Esophagus muscularis mucosa (tissue), 4 donors: Measurements from ENCODE around the gene PKP2. TPM values are rescaled to one million over a fixed set of nuclear protein-coding genes. Genes with fewer than 3 reads are reported as not detected.
A peak's percentile ranks its signal among the peaks of the same experiment; 100 is the strongest.

ENCODE experiments used
- DNase-seq: peaks from one replicate; pipeline ENCODE4 v3.0.0-alpha.2; 2017; ENCODE audit errors: extremely low spot score
- H3K27ac ChIP-seq, 4 donors: fragments of 200-600 bp; sonication (generic); replicated peaks in 1 of 4; 1 replicate in 3 of 4; 2 replicates in 1 of 4; pipeline ENCODE4 v1.5.1; 2016 to 2019; ENCODE audit warnings: mild to moderate bottlenecking in 1 of 4
- H3K27me3 ChIP-seq, 4 donors: fragments of 200-600 bp; sonication (generic); one replicate each; pipeline versions ENCODE4 v1.5.1 to v1.6.0; 2016 to 2019
- H3K36me3 ChIP-seq, 4 donors: fragments of 200-600 bp; sonication (generic); one replicate each; pipeline ENCODE4 v1.5.1; 2016 to 2019
- H3K4me1 ChIP-seq, 4 donors: fragments of 200-600 bp; sonication (generic); one replicate each; pipeline ENCODE4 v1.5.1; 2016 to 2019
- H3K4me3 ChIP-seq, 4 donors: fragments of 200-600 bp; sonication (generic); 1 replicate in 2 of 4; 2 replicates in 2 of 4; pipeline ENCODE4 v1.5.1; 2016 to 2019; ENCODE audit warnings: mild to moderate bottlenecking in 4 of 4, moderate library complexity in 1 of 4
- H3K9me3 ChIP-seq, 4 donors: fragments of 200-600 bp; sonication (generic); 1 replicate in 3 of 4; 2 replicates in 1 of 4; pipeline ENCODE4 v1.5.1; 2016 to 2019
- EP300 ChIP-seq: sonication (generic); formaldehyde crosslinking; IDR thresholded peaks from one replicate; pipeline ENCODE4 v1.6.1; 2017; ENCODE audit warnings: antibody characterized with exemption
- POLR2A ChIP-seq: fragments of 450-650 bp; IDR thresholded peaks from one replicate; pipeline ENCODE4 v1.6.1; 2017; ENCODE audit warnings: antibody characterized with exemption, moderate library complexity, mild to moderate bottlenecking, low read depth
- POLR2AphosphoS5 ChIP-seq, 2 donors: sonication (generic); formaldehyde crosslinking; IDR thresholded peaks; one replicate each; pipeline ENCODE4 v1.6.1; 2017; ENCODE audit warnings: antibody characterized with exemption in 2 of 2
- WGBS: methylation state at CpG from one replicate; pipeline ENCODE4 v1.1.5; 2018; 5-methylcytosine and 5-hydroxymethylcytosine counted together
- intact Hi-C: fragments of 100-400 bp; cut with DNase I; formaldehyde crosslinking; loops from one replicate; pipeline ENCODE4 v1.15.1; 2023
- total RNA-seq, 4 donors: library from RNA; depleted of rRNA; stranded (reverse); fragments of >200 nt; gene quantifications; one replicate each; pipeline versions ENCODE4 v1.1.0 to v1.2.1, GENCODE V29; 2016
- TF ChIP-seq, protein P1 (sequence below), 3 experiments: fragments of 200-600 bp in 2 of 3; fragments of 450-650 bp in 1 of 3; sonication (generic) in 2 of 3; IDR thresholded peaks; one replicate each; pipeline ENCODE4 v1.5.1; 2017 to 2019; ENCODE audit warnings: antibody characterized with exemption in 3 of 3, mild to moderate bottlenecking in 2 of 3, moderate library complexity in 1 of 3

PKP2 gene
- 1 to 10 TPM; 1.2 to 1.5 (median 1.3) TPM for total RNA-seq

DNA sequence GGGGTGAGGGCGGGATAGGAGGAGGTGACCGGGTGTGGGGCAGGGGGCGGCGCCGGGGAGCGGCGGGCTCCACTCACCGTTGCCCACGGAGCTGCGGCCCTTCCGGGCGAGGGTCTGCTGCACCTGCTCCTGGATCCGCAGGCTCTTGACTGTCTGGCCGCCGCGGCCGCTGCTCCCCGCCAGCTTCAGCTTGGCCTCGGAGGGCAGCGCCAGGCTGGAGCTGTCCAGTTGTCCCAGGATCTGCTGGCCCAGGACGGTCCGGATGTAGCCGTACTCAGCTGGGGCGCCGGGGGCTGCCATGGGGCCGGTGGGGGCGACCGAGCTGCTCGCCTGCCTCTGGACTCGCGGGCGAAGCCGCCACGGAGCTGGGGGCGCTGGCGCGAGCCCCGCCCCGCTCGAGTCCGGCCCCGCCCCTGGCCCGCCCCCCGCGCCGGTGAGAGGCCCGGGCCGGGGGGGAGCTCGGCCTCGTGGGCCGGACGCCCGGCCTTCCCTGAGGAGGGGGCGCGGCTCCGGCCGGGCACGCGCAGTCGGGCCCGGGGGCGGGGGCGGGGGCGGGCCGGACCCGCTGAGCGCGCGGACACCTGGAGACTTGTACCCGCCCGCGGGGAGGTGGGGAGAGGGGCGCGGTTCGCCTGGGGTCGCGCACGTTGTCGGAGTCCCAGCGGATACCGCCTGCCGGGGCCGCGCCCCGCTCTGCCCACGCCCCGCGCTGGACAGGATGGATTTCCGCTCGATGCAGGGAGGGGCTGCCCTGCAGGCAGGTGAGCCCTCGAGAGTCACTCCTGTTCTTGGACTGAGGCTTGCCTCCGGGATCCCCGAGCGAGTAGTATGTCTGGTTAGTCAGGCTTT, at the start of gene PKP2:
TSS of gene PKP2 (minus strand) at position 346 of the 849 bp plus-strand sequence. CDS start at position 300, 46 bp downstream.
- Histone ChIP-seq H3K27ac (no peak within 1 kb of the TSS), H3K27me3 (peaks cover 0 to 60% (median 20%) of the 10 kb centered on the region in 4 donors), H3K4me3 (peak within 1 kb of the TSS; percentile 59 to 69 (median 60)), H3K4me1 (peaks cover 9 to 22% (median 17%) of the 10 kb centered on the region in 4 donors), H3K9me3 (no peaks in the 10 kb centered on the region), H3K36me3 (no peaks in the 10 kb centered on the region)
- intact Hi-C loops: no loop called here
- DNase-seq: no peak
- no peak for TF ChIP-seq EP300
- TF ChIP-seq, protein P1, sequence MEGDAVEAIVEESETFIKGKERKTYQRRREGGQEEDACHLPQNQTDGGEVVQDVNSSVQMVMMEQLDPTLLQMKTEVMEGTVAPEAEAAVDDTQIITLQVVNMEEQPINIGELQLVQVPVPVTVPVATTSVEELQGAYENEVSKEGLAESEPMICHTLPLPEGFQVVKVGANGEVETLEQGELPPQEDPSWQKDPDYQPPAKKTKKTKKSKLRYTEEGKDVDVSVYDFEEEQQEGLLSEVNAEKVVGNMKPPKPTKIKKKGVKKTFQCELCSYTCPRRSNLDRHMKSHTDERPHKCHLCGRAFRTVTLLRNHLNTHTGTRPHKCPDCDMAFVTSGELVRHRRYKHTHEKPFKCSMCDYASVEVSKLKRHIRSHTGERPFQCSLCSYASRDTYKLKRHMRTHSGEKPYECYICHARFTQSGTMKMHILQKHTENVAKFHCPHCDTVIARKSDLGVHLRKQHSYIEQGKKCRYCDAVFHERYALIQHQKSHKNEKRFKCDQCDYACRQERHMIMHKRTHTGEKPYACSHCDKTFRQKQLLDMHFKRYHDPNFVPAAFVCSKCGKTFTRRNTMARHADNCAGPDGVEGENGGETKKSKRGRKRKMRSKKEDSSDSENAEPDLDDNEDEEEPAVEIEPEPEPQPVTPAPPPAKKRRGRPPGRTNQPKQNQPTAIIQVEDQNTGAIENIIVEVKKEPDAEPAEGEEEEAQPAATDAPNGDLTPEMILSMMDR (IDR thresholded peaks at IDR 0.05): no peak
- TF ChIP-seq POLR2A: no peak
- no peak for TF ChIP-seq POLR2AphosphoS5 (IDR thresholded peaks at IDR 0.05)
- WGBS: no CpG with 5 or more reads among the region's 94 CpGs

DNA sequence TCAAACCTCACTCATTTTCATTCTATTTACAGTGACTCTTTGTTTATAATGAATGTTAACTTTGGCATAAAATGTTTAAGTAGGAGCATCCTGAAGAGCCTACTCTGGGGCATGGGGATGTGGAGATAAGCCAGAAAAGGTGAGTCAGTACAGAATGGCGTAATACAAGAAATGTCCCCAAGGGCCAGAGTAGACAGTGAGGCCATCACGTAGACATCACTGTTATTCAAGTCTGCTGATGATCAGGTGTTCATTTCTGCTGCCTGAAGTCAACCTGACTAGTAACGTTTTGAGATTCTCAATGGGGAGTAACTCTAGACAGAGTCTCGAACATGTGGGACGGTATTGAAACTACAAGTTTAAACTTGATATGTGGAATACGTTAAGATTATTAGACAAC, 47.6 kb upstream of the PKP2 start:
- TF ChIP-seq, protein P1 (IDR thresholded peaks at IDR 0.05): no peak
- 79% methylated on average over 6 of the region's 6 CpGs for WGBS
- Histone ChIP-seq H3K4me1 (no peaks in the 10 kb centered on the region), H3K27me3 (no peaks in the 10 kb centered on the region), H3K36me3 (no peaks in the 10 kb centered on the region), H3K4me3 (no peak overlapping the region), H3K9me3 (no peaks in the 10 kb centered on the region), H3K27ac (no peak overlapping the region)
- no peak for DNase-seq
- intact Hi-C loops: no loop called here

DNA sequence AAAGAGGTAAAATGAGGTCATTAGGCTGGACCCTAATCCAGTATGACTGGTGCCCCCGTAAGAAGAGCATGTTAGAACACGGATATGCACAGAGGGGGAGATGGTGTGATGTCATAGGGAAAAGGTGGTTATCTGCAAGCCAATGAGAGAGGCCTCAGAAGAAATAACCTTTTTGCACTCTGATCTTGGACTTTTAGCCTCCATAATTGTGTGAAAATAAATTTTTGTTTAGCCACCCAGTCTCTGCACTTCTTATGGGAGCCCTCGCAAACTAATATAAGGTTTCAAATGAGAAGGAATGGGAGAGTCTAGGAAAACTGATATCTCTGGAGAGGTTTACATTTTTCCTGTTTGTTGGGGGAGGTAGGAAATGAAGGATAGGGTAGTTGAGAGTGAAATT, 43.2 kb upstream of the PKP2 start:
- WGBS: 73% methylated on average over 3 of the region's 3 CpGs
- no peaks in the 10 kb centered on the region for H3K36me3 ChIP-seq
- intact Hi-C loops: no loop called here
- no peak overlapping the region for H3K27ac ChIP-seq
- H3K4me1 ChIP-seq: no peaks in the 10 kb centered on the region
- DNase-seq: peak; percentile 57
- TF ChIP-seq POLR2A: no peak
- TF ChIP-seq POLR2AphosphoS5 (IDR thresholded peaks at IDR 0.05): no peak
- no peak overlapping the region for H3K4me3 ChIP-seq
- H3K27me3 ChIP-seq: no peaks in the 10 kb centered on the region
- no peaks in the 10 kb centered on the region for H3K9me3 ChIP-seq

DNA sequence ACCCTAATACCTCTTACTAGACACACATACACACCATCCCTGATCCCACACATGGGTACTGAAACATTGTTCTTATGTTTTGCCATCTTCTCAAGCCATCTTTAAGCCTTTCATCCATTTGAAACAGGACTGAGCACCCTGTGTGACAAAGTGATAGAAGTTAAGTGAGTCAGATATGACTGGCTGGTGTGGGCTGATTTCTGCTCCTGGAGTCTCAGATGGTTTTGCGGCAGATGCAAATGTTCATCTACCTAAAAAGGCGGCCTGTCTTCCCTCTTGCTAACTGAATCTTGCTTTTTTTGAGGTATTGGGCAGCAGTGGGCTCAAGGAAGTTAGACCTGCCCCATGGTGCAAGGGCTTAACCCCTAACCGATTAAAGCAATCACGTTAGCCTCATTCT, 30.4 kb upstream of the PKP2 start:
- no peak overlapping the region for H3K4me3 ChIP-seq

DNA sequence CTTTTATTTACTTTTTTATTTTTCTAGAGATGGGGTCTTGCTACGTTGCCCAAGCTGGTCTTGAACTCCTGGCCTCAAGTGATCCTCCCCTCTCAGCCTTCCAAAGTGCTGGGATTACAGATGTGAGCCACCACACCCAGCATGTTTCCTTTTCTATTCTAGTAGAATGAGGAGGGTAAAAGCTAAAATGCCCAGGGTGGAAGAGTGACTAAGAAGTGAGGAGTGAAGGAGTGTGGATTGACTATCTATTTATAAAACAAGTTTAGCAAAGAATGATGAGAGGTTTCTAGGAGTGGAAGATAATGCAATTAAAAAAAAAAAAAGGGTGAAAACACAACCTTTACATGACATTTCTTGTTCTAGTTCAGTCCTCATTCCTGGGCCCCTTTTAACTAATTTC, 29.8 kb upstream of the PKP2 start:
- DNase-seq: no peak
- no peak overlapping the region for H3K4me3 ChIP-seq
- H3K27ac ChIP-seq: no peak overlapping the region
- TF ChIP-seq, protein P1 (IDR thresholded peaks at IDR 0.05): no peak
- TF ChIP-seq POLR2A: no peak
- TF ChIP-seq EP300: no peak
- no peak for TF ChIP-seq POLR2AphosphoS5 (IDR thresholded peaks at IDR 0.05)
- no peaks in the 10 kb centered on the region for H3K9me3 ChIP-seq
- no peaks in the 10 kb centered on the region for H3K4me1 ChIP-seq
- peaks cover 0 to 3% (median 0%) of the 10 kb centered on the region in 4 donors for H3K27me3 ChIP-seq
- 95% methylated on average over 1 of the region's 1 CpG for WGBS
- intact Hi-C loops: no loop called here
- no peaks in the 10 kb centered on the region for H3K36me3 ChIP-seq

More for the DNA sequence above, 30.4 kb upstream of the PKP2 start:
- Histone ChIP-seq H3K9me3 (no peaks in the 10 kb centered on the region), H3K27ac (no peak overlapping the region), H3K27me3 (peaks cover 0 to 3% (median 0%) of the 10 kb centered on the region in 4 donors), H3K36me3 (no peaks in the 10 kb centered on the region), H3K4me1 (no peaks in the 10 kb centered on the region)
- TF ChIP-seq POLR2AphosphoS5 (IDR thresholded peaks at IDR 0.05): no peak
- no peak for TF ChIP-seq POLR2A
- TF ChIP-seq, protein P1 (IDR thresholded peaks at IDR 0.05): no peak
- TF ChIP-seq EP300: no peak
- intact Hi-C loops: no loop called here
- WGBS: 88% methylated on average over 4 of the region's 4 CpGs
- no peak for DNase-seq
